Activated CD8-positive, alpha-beta memory T cell treated with anti-CD3 and anti-CD28 coated beads, Interleukin-2, amount 50 U/mL, for 4 hours (primary cell): ENCODE measurements around the gene NAT10.

Experiments
- DNase-seq: peaks from one replicate; pipeline ENCODE4 v3.0.0-alpha.2; 2020

The NAT10 gene

GRCh38 chr11:34111722-34112270, 6.4 kb downstream of the NAT10 start:
- DNase-seq: no peak

DNA sequence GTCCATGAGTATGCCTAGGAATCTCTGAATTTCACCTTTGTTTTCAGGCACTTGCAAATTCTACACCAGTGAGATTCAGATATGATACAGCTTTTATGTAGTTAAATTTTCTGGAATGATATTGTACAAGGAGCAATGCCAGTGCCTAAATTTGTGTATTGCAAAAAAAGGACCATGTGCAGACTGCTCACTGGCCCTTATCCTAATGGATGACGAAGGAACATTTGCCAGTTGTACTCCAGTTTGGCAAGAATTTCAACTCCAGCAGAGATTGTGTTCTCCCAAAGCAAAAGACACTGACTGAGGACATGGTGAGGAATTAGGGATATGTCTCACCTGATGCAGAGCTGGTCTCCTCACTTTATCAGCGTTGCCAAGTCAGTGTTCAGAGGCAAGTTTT, 8.6 kb downstream of the NAT10 start:
- DNase-seq: no peak

- DNase-seq: no peak
Observed at GRCh38 chr11:34114471-34114870, 9.0 kb downstream of the NAT10 start.

DNA sequence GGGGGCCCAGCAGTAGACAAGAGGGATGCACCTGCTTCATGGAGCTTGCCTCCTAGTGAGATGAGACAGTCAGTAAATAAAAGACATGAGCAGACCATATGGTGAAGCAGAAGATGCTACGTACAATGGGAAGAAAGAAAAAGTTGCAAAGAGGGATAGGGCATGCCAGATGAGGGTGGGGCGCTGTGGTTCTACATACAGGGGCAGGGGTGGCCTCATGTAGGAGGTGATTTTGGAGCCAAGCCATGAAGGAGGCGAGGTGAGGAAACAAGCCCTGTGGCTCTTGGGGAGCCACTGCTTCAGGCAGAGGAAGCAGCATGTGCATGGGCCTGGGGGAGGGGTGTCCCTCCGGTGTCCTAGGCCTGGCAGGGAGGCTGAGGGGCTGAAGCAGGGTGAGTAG, 15.2 kb downstream of the NAT10 start:
- no peak for DNase-seq

- no peak for DNase-seq
Observed at GRCh38 chr11:34124885-34125668, 19.6 kb downstream of the NAT10 start.

GRCh38 chr11:34126959-34127848, 21.8 kb downstream of the NAT10 start:
- DNase-seq: no peak

DNA sequence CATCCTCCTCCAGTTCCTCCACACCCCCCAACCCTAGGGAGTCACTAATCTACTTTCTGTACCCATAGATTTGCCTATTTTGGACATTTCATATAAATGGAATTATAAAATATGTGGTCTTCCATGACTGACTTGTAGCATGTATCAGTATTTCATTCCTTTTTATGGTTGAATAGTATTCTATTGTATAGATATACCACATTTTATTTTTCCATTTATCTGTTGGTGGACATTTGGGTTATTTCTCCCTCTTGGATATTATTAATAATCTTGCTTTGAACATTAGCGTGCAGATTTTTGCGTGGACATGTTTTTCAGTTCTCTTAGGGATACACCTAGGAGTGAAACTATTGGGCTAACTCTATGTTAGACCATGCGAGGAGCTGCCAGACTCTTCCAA, 23.4 kb downstream of the NAT10 start:
- DNase-seq: no peak

DNA sequence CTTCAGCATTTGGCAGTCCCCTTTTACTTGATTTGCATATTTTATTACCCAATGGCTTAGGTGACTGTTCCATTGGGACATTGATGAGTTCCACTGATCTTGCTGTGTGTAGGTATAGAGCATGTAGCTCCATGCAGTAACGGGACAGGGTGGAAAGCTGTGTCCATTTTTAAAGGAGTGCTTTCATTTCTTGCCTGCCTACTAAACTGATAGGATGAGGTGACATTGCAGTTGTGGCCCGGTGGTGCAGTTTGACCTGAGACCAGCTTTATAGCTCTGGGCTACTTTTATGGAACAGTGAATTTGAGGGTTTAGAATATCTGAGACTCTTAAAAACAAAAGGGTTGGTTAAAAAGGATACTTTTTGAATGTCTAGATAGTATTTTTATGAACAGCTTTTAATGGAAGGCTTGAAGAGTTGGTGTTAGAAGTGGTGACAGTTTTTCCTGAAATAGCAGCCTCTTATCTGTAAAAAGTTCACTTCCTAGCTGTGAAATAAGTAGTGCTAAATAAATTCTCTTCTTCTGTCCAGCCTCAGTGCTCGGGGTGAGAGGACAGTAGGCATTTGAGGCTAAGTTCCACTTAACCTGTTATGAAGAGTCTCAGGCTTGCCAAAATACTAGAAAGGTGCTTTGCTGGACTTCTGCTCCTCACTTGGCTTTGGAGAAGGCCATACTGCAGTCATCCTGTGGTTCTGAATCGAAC, 27.0 kb downstream of the NAT10 start:
- DNase-seq: no peak

DNA sequence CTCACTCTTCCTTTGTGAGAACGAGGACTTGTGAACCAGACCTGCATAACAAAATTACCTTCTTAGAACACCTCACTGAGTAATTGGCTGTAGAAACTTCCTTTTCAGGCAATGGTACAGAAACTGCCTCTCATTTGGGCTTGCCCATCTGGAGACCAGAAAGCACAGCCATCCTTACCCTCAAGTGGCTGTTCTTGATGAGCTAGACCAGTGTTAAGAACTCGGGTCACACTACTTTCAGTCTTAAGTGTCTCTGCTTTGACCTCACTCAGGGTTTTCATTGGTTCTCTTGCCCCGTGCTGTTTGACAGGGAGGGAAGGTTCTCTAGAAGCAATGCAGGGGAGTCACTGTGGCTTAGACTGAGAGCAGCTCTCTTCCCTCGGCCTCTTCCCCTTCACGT, 29.3 kb downstream of the NAT10 start:
- no peak for DNase-seq

DNA sequence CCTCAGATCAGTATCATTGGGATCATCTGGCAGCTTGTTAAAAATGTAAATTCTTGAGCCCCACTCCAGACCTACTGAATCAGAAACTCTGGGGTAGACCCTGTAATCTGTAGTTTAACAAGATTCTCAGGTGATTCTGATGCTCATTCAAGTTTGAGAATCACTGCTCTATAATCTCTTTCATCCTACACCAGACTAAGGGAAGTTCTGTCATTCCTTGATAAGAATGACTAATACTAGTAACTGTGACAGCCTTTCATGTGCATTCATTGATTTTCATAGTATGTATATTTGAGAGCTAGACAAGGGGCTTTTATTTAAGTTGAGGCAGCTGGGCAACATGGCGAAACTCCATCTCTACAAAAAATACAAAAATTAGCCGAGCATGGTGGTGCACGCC, 30.0 kb downstream of the NAT10 start:
- no peak for DNase-seq

GRCh38 chr11:34136420-34136819, 31.0 kb downstream of the NAT10 start:
- no peak for DNase-seq

DNA sequence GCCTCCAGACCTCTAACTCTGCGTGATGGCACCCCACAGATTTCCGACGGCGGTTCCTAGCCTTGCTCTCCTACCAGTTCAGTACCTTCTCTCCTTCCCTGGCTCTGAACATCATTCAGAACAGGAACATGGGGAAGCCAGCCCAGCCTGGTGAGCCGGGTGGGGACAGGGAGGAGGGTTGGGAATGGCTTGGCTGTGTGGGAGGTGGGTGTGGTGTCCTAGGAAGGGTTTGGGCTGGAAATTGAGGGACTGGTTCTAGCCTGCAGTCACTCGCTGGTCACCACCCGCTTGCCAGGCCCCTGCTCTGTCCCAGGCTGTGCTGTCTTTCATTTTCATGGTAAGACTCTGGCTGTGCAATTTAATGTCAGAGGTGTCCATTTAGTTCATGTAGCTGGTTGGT, 33.9 kb downstream of the NAT10 start:
- DNase-seq: no peak

- no peak for DNase-seq
Observed at GRCh38 chr11:34140149-34140548, 34.7 kb downstream of the NAT10 start.

- DNase-seq: no peak
Observed at GRCh38 chr11:34143048-34143447, 37.6 kb downstream of the NAT10 start.

- DNase-seq: no peak
Observed at GRCh38 chr11:34145073-34145472, 39.6 kb downstream of the NAT10 start.

DNA sequence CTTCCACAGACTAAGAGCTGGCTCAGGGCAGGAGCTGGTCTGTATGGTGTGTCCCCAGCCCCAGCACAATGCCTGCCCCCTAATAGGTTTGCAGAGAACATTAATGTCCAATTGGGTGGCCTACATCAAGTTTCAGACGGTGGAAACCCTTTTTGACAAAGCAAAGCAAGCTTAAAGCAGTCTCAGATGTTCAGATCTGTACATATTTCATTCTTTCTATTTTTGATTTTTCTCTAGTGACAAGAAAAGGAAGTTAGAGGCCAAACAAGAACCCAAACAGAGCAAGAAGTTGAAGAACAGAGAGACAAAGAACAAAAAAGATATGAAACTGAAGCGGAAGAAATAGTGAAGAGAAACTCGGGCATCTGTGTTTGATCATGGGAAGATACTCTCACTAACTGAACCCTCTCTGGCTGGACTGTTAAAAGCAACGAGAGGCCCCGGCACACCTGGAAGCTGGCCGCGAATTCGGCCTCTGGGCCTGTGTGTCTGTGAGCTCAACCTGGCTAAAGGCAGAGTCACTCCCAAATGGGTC, 40.5 kb downstream of the NAT10 start:
- DNase-seq: no peak

DNA sequence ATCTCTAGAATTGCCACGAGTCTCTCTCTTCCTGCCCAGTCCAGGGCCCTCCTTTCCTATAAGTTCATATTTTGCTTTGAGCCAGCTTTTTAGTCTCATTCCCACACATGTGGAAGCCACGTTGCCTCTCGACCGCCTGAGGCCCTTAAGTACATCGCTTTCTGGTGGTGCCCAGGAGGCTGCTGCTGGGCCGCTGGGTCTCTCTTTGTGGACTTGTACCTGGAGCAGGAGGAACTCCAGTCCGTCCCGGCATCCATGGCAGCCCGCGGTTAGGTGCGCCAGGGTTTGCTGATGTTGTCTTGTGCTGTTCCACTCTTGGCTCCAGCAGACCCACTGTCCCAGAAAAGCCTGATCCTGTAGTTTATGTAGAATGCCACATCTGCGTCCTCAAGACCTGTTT, 41.0 kb downstream of the NAT10 start:
- no peak for DNase-seq

DNA sequence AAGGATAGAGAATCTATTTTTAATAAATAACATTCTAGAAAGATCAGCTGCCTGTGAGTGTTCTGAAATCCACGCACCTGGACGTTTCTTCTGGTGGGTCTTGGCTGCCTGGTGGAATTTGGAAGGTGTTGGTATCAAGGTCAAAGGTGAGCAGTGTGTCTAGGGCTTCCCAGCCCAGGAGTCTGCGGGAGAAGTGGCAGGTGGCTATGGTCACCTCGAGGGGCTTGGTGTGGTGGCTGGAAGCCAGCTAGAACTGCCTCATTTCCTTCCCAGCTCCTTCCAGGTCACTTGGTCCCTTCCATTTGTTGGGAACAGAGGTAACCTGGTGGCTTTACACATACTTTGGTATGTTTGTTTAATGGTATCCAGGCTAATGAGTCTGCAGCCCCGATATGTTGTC, 41.4 kb downstream of the NAT10 start:
- DNase-seq: no peak

- DNase-seq: no peak
Observed at GRCh38 chr11:34147581-34147980, 42.2 kb downstream of the NAT10 start.

DNA sequence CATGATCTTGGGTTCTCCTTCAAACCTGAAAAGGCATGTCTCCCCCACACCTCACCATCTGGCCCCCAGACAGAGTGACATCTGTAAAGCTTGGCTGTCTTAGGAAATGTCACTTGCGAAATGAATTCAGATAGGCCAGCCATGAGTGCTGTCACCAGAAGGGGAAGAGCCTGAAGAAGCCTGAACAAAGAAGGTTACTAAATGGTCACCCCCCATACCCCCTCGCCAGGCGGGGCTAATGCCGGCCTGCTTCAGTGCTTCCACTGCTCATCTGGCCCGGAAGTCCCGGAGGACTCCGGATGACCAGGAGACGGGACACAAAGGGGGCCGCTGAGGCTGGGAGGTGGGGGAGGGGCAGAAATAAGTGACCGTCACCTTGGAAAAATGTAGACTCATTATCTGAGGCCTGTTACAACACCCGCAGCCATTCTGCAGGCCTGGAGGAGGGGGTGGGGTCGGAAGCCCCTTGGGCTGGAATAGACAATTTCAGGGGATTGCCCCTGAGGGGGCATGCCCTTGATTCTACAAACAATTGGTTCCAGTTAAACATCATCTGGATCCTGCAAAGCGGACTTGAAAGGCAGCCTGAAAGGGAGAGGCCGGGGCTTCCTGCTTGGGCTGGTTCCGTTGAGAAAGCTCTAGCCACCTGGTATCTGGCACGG, 43.2 kb downstream of the NAT10 start:
- no peak for DNase-seq

- no peak for DNase-seq
Observed at GRCh38 chr11:34149274-34149673, 43.8 kb downstream of the NAT10 start.

GRCh38 chr11:34149786-34150185, 44.4 kb downstream of the NAT10 start:
- DNase-seq: no peak
